Activated naive CD4-positive, alpha-beta T cell treated with anti-CD3 and anti-CD28 coated beads for 36 hours (primary cell): ENCODE data around the gene SETD1A. TPM values are rescaled to one million over a fixed set of nuclear protein-coding genes. Genes with fewer than 3 reads are reported as not detected.

ENCODE experiments used
- CTCF ChIA-PET: fragments of 350-600 bp; sonication (Branson Sonifier 250); formaldehyde crosslinking; loops from one replicate; lab custom pipeline; 2021; ENCODE audit warnings: antibody characterized with exemption; lab: Charles Lee
- DNase-seq: peaks from one replicate; pipeline ENCODE4 v3.0.0-alpha.2; 2020
- H3K27ac Mint-ChIP-seq: one replicate; pipeline ENCODE4 v1.8.0; 2021; ENCODE audit warnings: mild to moderate bottlenecking, mixed read lengths
- H3K27me3 Mint-ChIP-seq: one replicate; pipeline ENCODE4 v1.8.0; 2021; ENCODE audit warnings: low read depth, mixed read lengths
- H3K36me3 Mint-ChIP-seq: one replicate; pipeline ENCODE4 v1.8.0; 2021; ENCODE audit warnings: low read depth, mixed read lengths
- H3K4me1 Mint-ChIP-seq: one replicate; pipeline ENCODE4 v1.8.0; 2021; ENCODE audit warnings: low read depth, mixed read lengths
- H3K4me3 Mint-ChIP-seq: one replicate; pipeline ENCODE4 v1.8.0; 2021; ENCODE audit warnings: mild to moderate bottlenecking, moderate library complexity, mixed read lengths
- H3K9me3 Mint-ChIP-seq: one replicate; pipeline ENCODE4 v1.8.0; 2021; ENCODE audit warnings: mixed read lengths
- intact Hi-C: fragments of 100-400 bp; cut with micrococcal nuclease; formaldehyde crosslinking; loops from one replicate; pipeline ENCODE4 v1.15.1; 2023
- total RNA-seq, 2 experiments: library from RNA; stranded (reverse); gene quantifications; one replicate each; pipeline ENCODE4 v1.2.3, GENCODE V29; 2021

The SETD1A gene
- total RNA-seq, 2 experiments from 2014 or later = 14.3 to 14.6 TPM

DNA sequence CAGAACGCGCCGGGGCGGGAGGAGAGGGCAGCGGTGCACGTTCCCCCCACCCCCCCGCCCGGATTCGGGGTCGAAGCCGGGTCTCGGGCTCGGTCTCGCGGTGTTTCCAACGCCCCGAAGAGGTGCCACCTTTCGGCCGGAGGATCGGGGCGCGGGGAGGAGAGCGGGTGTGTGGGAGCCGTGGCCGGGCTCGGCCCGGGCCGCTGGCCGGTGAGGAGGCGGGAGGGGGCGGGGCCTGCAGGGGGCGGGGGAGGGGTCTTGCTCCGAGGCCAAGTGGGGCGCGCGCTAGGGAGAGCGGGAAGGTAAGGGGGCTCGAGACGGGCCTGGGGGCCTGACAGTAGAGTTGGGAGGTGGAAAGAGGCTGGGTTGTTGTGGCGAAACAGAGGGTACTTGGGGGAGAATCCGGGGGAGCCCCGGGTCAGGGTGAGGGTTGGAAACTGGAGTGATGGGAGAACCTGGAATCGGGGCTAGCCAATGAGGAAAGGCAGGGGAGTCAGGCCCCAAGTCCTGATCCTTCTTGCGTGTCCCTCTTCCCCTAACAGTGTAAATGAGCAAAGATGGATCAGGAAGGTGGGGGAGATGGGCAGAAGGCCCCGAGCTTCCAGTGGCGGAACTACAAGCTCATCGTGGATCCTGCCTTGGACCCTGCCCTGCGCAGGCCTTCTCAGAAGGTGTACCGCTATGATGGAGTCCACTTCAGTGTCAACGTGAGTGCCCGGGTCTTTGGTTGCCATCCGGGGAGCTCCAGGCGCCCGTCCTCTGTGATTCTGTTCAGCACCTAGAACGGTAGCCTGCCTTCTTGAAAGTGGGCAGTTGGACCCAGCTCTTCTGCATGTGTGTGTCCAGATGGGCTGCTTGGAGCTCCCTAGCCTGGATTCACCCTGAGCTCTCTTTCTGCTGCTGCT, 873 bp downstream of the SETD1A start:
- CTCF ChIA-PET = interaction anchor here (0.7 to 1.7 kb wide), 2 partner anchors 16 to 171 kb away, joined by 3 read pairs; no protein-coding TSS in a partner anchor
- Mint-ChIP-seq H3K9me3 (no peaks in the 10 kb centered on the region), H3K27ac (peak overlapping the region; percentile 71), H3K4me1 (peaks cover 31% of the 10 kb centered on the region), H3K4me3 (peak overlapping the region; percentile 87), H3K36me3 (peaks cover 30% of the 10 kb centered on the region), H3K27me3 (no peaks in the 10 kb centered on the region)
- intact Hi-C loops = loop anchor here (10.0 kb wide), 1 partner anchor 756 kb away; a partner anchor contains a TSS
- DNase-seq = no peak

DNA sequence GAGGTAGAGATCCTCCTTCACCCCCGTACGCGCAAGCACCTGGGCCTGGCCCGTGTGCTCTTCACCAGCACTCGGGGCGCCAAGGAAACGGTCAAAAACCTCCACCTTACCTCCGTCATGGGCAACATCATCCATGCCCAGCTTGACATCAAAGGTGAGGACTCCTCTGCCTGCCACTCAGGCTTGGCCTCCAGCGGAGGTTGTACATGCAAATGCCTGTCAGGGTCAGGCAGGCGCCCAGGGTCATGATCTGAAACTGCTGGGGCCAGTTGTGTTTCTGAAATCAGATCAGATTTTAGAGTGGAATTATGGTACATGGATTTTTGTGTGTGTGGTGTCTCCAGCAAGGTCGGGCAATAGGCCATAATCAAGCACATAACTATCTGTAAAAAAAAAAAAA, 3.8 kb downstream of the SETD1A start:
- Mint-ChIP-seq H3K27me3 (no peaks in the 10 kb centered on the region), H3K4me3 (no peak overlapping the region), H3K27ac (no peak overlapping the region), H3K4me1 (peaks cover 31% of the 10 kb centered on the region), H3K9me3 (no peaks in the 10 kb centered on the region), H3K36me3 (peaks cover 47% of the 10 kb centered on the region)
- DNase-seq = no peak
- intact Hi-C loops = no loop called here
- CTCF ChIA-PET = interaction anchor here (1.1 kb wide), 1 partner anchor 8 kb away, joined by 3 read pairs; no protein-coding TSS in a partner anchor

DNA sequence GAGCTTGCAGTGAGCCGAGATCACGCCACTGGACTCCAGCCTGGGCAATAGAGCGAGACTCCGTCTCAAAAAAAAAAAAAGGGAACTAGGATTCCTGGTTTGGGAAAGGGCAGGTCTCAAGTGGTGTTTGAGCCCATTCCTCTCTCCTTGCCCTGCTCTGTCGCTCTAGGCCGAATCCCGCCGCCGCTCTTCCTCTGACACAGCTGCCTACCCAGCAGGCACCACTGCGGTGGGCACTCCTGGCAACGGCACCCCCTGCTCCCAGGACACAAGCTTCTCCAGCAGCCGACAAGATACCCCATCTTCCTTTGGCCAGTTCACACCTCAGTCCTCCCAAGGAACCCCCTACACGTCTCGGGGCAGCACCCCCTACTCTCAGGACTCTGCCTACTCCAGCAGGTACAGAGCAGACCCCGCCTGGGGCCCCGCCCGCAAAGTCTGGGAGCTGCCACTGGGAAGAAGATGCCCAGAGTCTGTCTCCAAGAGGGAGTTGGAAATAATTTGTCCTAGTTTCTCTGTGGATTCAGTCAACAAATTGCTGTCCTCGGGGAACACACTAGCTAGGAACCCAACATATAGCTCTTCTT, 6.5 kb downstream of the SETD1A start:
- Mint-ChIP-seq H3K27me3 (no peaks in the 10 kb centered on the region), H3K9me3 (no peaks in the 10 kb centered on the region), H3K4me3 (no peak overlapping the region), H3K4me1 (peaks cover 23% of the 10 kb centered on the region), H3K27ac (no peak overlapping the region), H3K36me3 (peaks cover 61% of the 10 kb centered on the region)
- intact Hi-C loops = no loop called here
- CTCF ChIA-PET = interaction anchor here (1.0 to 1.4 kb wide), 2 partner anchors 10 to 480 kb away, joined by 3 to 4 read pairs; no protein-coding TSS in a partner anchor
- no peak for DNase-seq

DNA sequence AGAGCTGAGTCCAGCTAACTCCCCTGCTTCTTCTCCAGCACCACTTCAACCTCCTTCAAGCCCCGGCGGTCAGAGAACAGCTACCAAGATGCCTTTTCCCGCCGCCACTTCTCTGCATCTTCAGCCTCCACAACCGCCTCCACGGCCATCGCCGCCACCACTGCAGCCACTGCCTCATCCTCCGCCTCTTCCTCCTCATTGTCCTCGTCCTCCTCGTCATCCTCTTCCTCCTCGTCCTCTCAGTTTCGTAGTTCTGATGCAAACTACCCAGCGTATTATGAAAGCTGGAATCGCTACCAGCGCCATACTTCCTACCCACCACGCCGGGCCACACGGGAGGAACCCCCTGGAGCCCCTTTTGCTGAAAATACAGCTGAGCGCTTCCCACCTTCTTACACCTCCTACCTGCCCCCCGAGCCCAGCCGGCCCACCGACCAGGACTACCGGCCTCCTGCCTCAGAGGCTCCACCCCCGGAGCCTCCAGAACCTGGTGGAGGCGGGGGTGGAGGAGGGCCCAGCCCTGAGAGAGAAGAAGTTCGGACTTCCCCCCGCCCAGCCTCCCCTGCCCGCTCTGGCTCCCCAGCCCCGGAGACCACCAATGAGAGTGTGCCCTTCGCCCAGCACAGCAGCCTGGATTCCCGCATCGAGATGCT, 7.1 kb downstream of the SETD1A start:
- Mint-ChIP-seq H3K4me1 (peaks cover 17% of the 10 kb centered on the region), H3K27me3 (no peaks in the 10 kb centered on the region), H3K27ac (no peak overlapping the region), H3K4me3 (no peak overlapping the region), H3K36me3 (peaks cover 59% of the 10 kb centered on the region), H3K9me3 (no peaks in the 10 kb centered on the region)
- CTCF ChIA-PET = interaction anchor here (1.0 to 1.4 kb wide), 2 partner anchors 11 to 479 kb away, joined by 3 to 4 read pairs; no protein-coding TSS in a partner anchor
- DNase-seq = no peak
- intact Hi-C loops = no loop called here

DNA sequence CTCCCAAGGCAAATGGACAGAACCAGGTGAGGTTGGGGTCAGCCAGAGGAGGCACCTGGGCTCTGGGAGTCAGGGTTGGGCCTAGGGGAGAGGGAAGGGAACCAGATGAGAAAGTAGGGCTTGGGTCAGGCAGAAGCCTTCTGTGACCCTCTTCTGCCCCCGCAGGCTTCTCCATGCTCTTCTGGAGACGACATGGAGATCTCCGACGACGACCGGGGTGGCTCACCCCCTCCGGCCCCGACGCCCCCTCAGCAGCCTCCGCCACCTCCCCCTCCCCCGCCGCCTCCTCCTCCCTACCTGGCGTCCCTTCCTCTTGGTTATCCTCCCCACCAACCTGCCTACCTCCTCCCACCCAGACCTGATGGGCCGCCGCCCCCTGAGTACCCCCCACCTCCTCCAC, 7.9 kb downstream of the SETD1A start:
- Mint-ChIP-seq H3K27ac (no peak overlapping the region), H3K9me3 (no peaks in the 10 kb centered on the region), H3K36me3 (peaks cover 52% of the 10 kb centered on the region), H3K4me3 (no peak overlapping the region), H3K4me1 (peaks cover 9% of the 10 kb centered on the region), H3K27me3 (no peaks in the 10 kb centered on the region)
- CTCF ChIA-PET = interaction anchor here (1.7 kb wide), 1 partner anchor 11 kb away, joined by 7 read pairs; no protein-coding TSS in a partner anchor
- no peak for DNase-seq
- intact Hi-C loops = no loop called here

DNA sequence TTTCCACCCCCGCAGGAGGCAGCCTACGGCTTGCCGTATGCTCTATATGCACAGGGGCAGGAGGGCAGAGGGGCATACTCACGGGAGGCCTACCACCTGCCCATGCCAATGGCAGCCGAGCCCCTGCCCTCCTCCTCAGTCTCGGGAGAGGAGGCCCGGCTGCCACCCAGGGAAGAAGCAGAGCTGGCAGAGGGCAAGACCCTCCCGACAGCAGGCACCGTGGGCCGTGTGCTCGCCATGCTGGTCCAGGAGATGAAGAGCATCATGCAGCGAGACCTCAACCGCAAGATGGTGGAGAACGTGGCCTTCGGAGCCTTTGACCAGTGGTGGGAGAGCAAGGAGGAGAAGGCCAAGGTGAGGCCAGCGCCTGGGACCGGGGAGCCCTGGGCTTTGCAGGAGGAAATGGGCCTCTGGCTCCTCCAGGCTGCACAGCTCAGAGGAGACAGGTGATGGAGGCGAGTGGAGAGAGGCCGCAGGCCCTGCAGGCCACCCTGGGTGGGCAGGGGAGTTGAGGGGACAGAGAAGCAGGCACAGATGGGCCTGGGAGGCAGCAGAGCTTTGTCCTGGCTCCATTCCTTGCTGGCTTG, 8.6 kb downstream of the SETD1A start:
- Mint-ChIP-seq H3K9me3 (no peaks in the 10 kb centered on the region), H3K4me1 (peaks cover 8% of the 10 kb centered on the region), H3K4me3 (no peak overlapping the region), H3K27me3 (no peaks in the 10 kb centered on the region), H3K36me3 (peaks cover 55% of the 10 kb centered on the region), H3K27ac (no peak overlapping the region)
- CTCF ChIA-PET = interaction anchor here (1.7 kb wide), 1 partner anchor 12 kb away, joined by 7 read pairs; no protein-coding TSS in a partner anchor
- intact Hi-C loops = no loop called here
- no peak for DNase-seq

DNA sequence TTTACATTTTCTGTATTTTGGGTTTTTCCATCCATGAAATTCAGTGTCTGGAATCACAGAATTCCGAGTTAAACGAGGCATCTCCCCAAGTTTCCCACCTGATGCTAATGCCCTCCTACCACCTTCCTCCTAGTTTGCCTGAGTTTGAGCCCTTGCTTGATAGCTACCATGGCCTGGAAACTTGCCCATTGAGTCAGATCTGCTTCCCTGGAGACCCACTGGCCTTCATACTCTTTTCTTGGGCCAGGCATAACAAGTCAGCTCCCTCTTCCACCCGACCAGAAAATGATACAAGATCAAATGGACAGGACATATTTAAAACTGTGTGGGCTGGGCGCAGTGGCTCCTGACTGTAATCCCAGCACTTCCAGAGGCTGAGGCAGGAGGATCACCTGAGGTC, 10.2 kb downstream of the SETD1A start:
- DNase-seq = no peak
- H3K4me1 Mint-ChIP-seq = peaks cover 8% of the 10 kb centered on the region
- H3K9me3 Mint-ChIP-seq = no peaks in the 10 kb centered on the region
- peaks cover 61% of the 10 kb centered on the region for H3K36me3 Mint-ChIP-seq
- no peak overlapping the region for H3K27ac Mint-ChIP-seq
- H3K4me3 Mint-ChIP-seq = no peak overlapping the region
- intact Hi-C loops = no loop called here
- CTCF ChIA-PET = interaction anchor here (0.8 kb wide), 1 partner anchor 11 kb away, joined by 3 read pairs; no protein-coding TSS in a partner anchor
- H3K27me3 Mint-ChIP-seq = no peaks in the 10 kb centered on the region

DNA sequence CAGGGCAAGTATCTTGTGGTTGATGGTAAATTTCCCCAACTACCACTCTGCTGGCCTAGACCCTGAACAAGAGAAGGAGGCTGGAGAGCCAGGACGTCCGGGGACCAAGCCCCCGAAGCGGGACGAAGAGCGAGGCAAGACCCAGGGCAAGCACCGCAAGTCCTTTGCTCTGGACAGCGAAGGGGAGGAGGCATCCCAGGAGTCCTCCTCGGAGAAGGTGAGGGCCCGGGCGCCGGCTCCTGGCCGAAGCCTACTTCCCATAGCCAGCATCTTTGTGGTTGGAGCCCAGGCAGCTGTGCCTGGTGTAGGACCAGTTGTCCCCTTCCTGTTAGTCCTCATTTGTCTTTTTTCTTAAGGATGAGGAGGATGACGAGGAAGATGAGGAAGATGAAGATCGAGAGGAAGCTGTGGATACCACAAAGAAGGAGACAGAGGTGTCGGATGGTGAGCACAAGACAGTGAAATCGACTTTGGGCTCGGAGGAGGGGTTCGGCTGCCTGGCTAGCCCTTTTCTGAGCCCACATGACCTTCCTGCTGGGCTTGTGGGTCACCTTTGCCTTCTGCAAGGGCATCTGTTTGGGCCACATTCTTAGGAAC, 11.8 kb downstream of the SETD1A start:
- H3K27me3 Mint-ChIP-seq = no peaks in the 10 kb centered on the region
- H3K36me3 Mint-ChIP-seq = peaks cover 59% of the 10 kb centered on the region
- peaks cover 4% of the 10 kb centered on the region for H3K4me1 Mint-ChIP-seq
- no peaks in the 10 kb centered on the region for H3K9me3 Mint-ChIP-seq
- no peak for DNase-seq
- intact Hi-C loops = no loop called here
- no peak overlapping the region for H3K4me3 Mint-ChIP-seq
- CTCF ChIA-PET = interaction anchor here (0.8 to 1.0 kb wide), 2 partner anchors 8 to 15 kb away, joined by 3 to 5 read pairs; no protein-coding TSS in a partner anchor
- no peak overlapping the region for H3K27ac Mint-ChIP-seq

DNA sequence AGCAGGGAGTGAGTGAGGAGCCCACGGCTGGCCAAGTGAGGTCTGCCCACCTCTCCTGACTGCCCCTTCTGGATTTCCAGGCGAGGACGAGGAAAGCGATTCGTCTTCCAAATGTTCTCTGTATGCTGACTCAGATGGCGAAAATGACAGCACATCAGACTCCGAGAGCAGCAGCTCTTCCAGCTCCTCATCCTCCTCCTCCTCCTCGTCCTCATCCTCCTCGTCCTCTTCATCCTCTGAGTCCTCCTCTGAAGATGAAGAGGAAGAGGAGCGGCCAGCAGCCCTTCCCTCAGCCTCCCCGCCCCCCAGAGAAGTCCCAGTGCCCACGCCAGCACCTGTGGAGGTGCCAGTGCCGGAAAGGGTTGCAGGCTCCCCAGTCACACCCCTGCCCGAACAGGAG, 13.7 kb downstream of the SETD1A start:
- DNase-seq = no peak
- no peaks in the 10 kb centered on the region for H3K27me3 Mint-ChIP-seq
- H3K9me3 Mint-ChIP-seq = no peaks in the 10 kb centered on the region
- no peak overlapping the region for H3K4me3 Mint-ChIP-seq
- H3K36me3 Mint-ChIP-seq = peaks cover 51% of the 10 kb centered on the region
- CTCF ChIA-PET = no interaction called here
- no peaks in the 10 kb centered on the region for H3K4me1 Mint-ChIP-seq
- H3K27ac Mint-ChIP-seq = no peak overlapping the region
- intact Hi-C loops = no loop called here

DNA sequence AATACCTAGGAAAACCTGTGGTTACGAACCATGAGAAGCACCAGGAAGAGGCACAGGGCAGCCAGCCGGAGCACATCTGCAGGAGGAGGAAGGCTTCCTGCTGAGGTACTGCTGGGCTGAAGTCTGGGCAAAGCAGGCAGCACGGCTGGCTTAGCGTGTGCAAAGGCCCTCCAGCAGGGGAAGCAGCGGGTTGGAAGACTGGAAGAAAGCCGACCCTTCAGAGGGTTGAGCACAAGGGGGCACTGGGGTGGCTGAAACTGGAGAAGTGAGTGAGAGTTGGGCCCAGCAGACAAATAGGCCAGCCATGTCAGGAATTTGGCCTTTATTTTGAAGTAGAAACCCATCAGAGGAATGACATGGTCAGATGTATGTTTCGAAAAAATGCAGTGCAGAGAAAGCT, 15.3 kb downstream of the SETD1A start:
- Mint-ChIP-seq H3K27me3 (no peaks in the 10 kb centered on the region), H3K4me3 (no peak overlapping the region), H3K27ac (no peak overlapping the region), H3K9me3 (no peaks in the 10 kb centered on the region), H3K36me3 (peaks cover 49% of the 10 kb centered on the region), H3K4me1 (peaks cover 2% of the 10 kb centered on the region)
- CTCF ChIA-PET = interaction anchor here (0.7 kb wide), 1 partner anchor 169 kb away, joined by 3 read pairs; no protein-coding TSS in a partner anchor
- intact Hi-C loops = no loop called here
- no peak for DNase-seq

DNA sequence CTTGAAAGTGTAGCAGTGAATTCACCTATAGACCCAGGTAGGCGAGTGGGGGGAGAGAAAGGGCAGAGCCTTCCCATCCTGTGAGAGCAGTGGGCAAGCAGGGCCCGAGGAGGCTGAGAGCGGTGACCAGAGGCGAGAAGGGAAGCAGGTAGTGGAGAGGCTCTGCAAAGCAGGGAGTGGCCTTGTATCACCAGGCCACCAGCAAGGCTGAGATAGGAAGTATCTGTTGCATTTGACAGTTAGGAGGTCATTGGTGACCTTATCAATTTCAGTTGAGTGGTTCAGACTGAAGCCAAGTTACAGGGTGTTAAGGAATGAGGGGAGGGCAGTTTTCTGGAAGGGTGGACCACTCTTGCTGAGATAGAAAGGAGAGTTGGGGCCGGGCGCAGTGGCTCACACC, 16.8 kb downstream of the SETD1A start:
- H3K4me3 Mint-ChIP-seq = no peak overlapping the region
- peaks cover 47% of the 10 kb centered on the region for H3K36me3 Mint-ChIP-seq

More for the DNA sequence above, 16.8 kb downstream of the SETD1A start:
- Mint-ChIP-seq H3K27me3 (no peaks in the 10 kb centered on the region), H3K4me1 (peaks cover 2% of the 10 kb centered on the region), H3K9me3 (no peaks in the 10 kb centered on the region), H3K27ac (no peak overlapping the region)
- no peak for DNase-seq
- intact Hi-C loops = no loop called here
- CTCF ChIA-PET = no interaction called here
